Measurements from ENCODE around the gene MC1R.
A peak's percentile ranks its signal among the peaks of the same experiment; 100 is the strongest.
"Not testable (repeated sequence)": the region's sequence is repeated elsewhere in the genome, so short reads cannot be mapped to it uniquely, and the experiment has no call there.

Gene MC1R

GRCh38 chr16:89914642-89915285, 3.9 kb upstream of the MC1R start:
- not testable (repeated sequence) for H3K27me3 Mint-ChIP-seq (ENCODE audit: low read depth); H3K4me1 Mint-ChIP-seq (ENCODE audit: low read depth); H3K9me3 Mint-ChIP-seq; DNase-seq (ENCODE audit: low spot score); H3K27ac Mint-ChIP-seq; H3K4me3 Mint-ChIP-seq
- peaks cover 32% of the 10 kb centered on the region for H3K36me3 Mint-ChIP-seq (ENCODE audit: low read depth)

GRCh38 chr16:89915303-89916232, 3.1 kb upstream of the MC1R start:
- H3K4me3 Mint-ChIP-seq, result no peak overlapping the region
- H3K27me3 Mint-ChIP-seq (ENCODE audit: low read depth), result peaks cover 10% of the 10 kb centered on the region

GRCh38 chr16:89917773-89918452, 749 bp upstream of the MC1R start:
- H3K4me3 Mint-ChIP-seq, result peak overlapping the region; percentile 79
- H3K27me3 Mint-ChIP-seq (ENCODE audit: low read depth), result peaks cover 24% of the 10 kb centered on the region
- H3K27ac Mint-ChIP-seq, result peak overlapping the region; percentile 84
- no peaks in the 10 kb centered on the region for H3K9me3 Mint-ChIP-seq
- peaks cover 25% of the 10 kb centered on the region for H3K4me1 Mint-ChIP-seq (ENCODE audit: low read depth)
- DNase-seq (ENCODE audit: low spot score), result peak; percentile 84
- H3K36me3 Mint-ChIP-seq (ENCODE audit: low read depth), result peaks cover 15% of the 10 kb centered on the region

More at GRCh38 chr16:89915303-89916232, 3.1 kb upstream of the MC1R start:
- Mint-ChIP-seq H3K9me3 (no peaks in the 10 kb centered on the region), H3K4me1 (ENCODE audit: low read depth) (peaks cover 14% of the 10 kb centered on the region), H3K27ac (no peak overlapping the region), H3K36me3 (ENCODE audit: low read depth) (peaks cover 25% of the 10 kb centered on the region)
- no peak for DNase-seq (ENCODE audit: low spot score)

GRCh38 chr16:89919535-89920406, 1.1 kb downstream of the MC1R start:
- Mint-ChIP-seq H3K27ac (peak overlapping the region; percentile 27), H3K4me1 (ENCODE audit: low read depth) (peaks cover 25% of the 10 kb centered on the region), H3K27me3 (ENCODE audit: low read depth) (peaks cover 28% of the 10 kb centered on the region), H3K36me3 (ENCODE audit: low read depth) (peaks cover 3% of the 10 kb centered on the region), H3K9me3 (no peaks in the 10 kb centered on the region), H3K4me3 (peak overlapping the region; percentile 39)
- DNase-seq (ENCODE audit: low spot score), result no peak

GRCh38 chr16:89920723-89921122, 2.1 kb downstream of the MC1R start:
- H3K9me3 Mint-ChIP-seq, result no peaks in the 10 kb centered on the region
- peaks cover 34% of the 10 kb centered on the region for H3K27me3 Mint-ChIP-seq (ENCODE audit: low read depth)
- no peak overlapping the region for H3K4me3 Mint-ChIP-seq
- no peaks in the 10 kb centered on the region for H3K36me3 Mint-ChIP-seq (ENCODE audit: low read depth)
- H3K27ac Mint-ChIP-seq, result peak overlapping the region; percentile 41
- peaks cover 25% of the 10 kb centered on the region for H3K4me1 Mint-ChIP-seq (ENCODE audit: low read depth)
- no peak for DNase-seq (ENCODE audit: low spot score)

- no peak for DNase-seq (ENCODE audit: low spot score)
- Mint-ChIP-seq H3K4me1 (ENCODE audit: low read depth) (peaks cover 25% of the 10 kb centered on the region), H3K36me3 (ENCODE audit: low read depth) (no peaks in the 10 kb centered on the region), H3K27ac (no peak overlapping the region), H3K9me3 (no peaks in the 10 kb centered on the region), H3K27me3 (ENCODE audit: low read depth) (peaks cover 34% of the 10 kb centered on the region), H3K4me3 (peak overlapping the region; percentile 79)
Measured at GRCh38 chr16:89921131-89921701, 2.6 kb downstream of the MC1R start.

- peak; percentile 41 for DNase-seq (ENCODE audit: low spot score)
- Mint-ChIP-seq H3K27me3 (ENCODE audit: low read depth) (peaks cover 35% of the 10 kb centered on the region), H3K4me3 (peak overlapping the region; percentile 79), H3K4me1 (ENCODE audit: low read depth) (peaks cover 29% of the 10 kb centered on the region), H3K9me3 (no peaks in the 10 kb centered on the region), H3K36me3 (ENCODE audit: low read depth) (no peaks in the 10 kb centered on the region), H3K27ac (peak overlapping the region; percentile 69)
Measured at GRCh38 chr16:89921702-89922476, 3.2 kb downstream of the MC1R start.

- peak overlapping the region; percentile 45 for H3K27ac Mint-ChIP-seq
- peaks cover 35% of the 10 kb centered on the region for H3K27me3 Mint-ChIP-seq (ENCODE audit: low read depth)
- peak overlapping the region; percentile 79 for H3K4me3 Mint-ChIP-seq
- H3K4me1 Mint-ChIP-seq (ENCODE audit: low read depth), result peaks cover 29% of the 10 kb centered on the region
- DNase-seq (ENCODE audit: low spot score), result peak; percentile 20
- no peaks in the 10 kb centered on the region for H3K36me3 Mint-ChIP-seq (ENCODE audit: low read depth)
- no peaks in the 10 kb centered on the region for H3K9me3 Mint-ChIP-seq
Measured at GRCh38 chr16:89922477-89922883, 3.8 kb downstream of the MC1R start.

- DNase-seq (ENCODE audit: low spot score), result peak; percentile 75
- H3K27ac Mint-ChIP-seq, result peak within 1 kb of the TSS; percentile 45
- H3K36me3 Mint-ChIP-seq (ENCODE audit: low read depth), result no peaks in the 10 kb centered on the region
- H3K27me3 Mint-ChIP-seq (ENCODE audit: low read depth), result peaks cover 35% of the 10 kb centered on the region
- peaks cover 24% of the 10 kb centered on the region for H3K4me1 Mint-ChIP-seq (ENCODE audit: low read depth)
- no peaks in the 10 kb centered on the region for H3K9me3 Mint-ChIP-seq
- H3K4me3 Mint-ChIP-seq, result peak within 1 kb of the TSS; percentile 79
Measured at GRCh38 chr16:89922884-89923639, 4.4 kb downstream of the MC1R start, which contains the start of gene TUBB3. Gene TUBB3, plus strand, starts transcription at chr16:89923342. Its CDS starts 60 bp downstream, at chr16:89923402.

GRCh38 chr16:89923640-89924296, 5.1 kb downstream of the MC1R start:
- Mint-ChIP-seq H3K9me3 (no peaks in the 10 kb centered on the region), H3K27ac (no peak overlapping the region), H3K27me3 (ENCODE audit: low read depth) (peaks cover 33% of the 10 kb centered on the region), H3K4me3 (no peak overlapping the region), H3K4me1 (ENCODE audit: low read depth) (peaks cover 22% of the 10 kb centered on the region), H3K36me3 (ENCODE audit: low read depth) (no peaks in the 10 kb centered on the region)
- DNase-seq (ENCODE audit: low spot score), result no peak

- H3K9me3 Mint-ChIP-seq, result no peaks in the 10 kb centered on the region
- peak overlapping the region; percentile 18 for H3K4me3 Mint-ChIP-seq
- H3K4me1 Mint-ChIP-seq (ENCODE audit: low read depth), result peaks cover 22% of the 10 kb centered on the region
- peaks cover 33% of the 10 kb centered on the region for H3K27me3 Mint-ChIP-seq (ENCODE audit: low read depth)
- no peaks in the 10 kb centered on the region for H3K36me3 Mint-ChIP-seq (ENCODE audit: low read depth)
- peak; percentile 18 for DNase-seq (ENCODE audit: low spot score)
- H3K27ac Mint-ChIP-seq, result no peak overlapping the region
Measured at GRCh38 chr16:89924297-89924924, 5.7 kb downstream of the MC1R start.

All from T-helper 2 cell treated with Interferon-gamma antibody and Interleukin-4, amounts not matched to agents 5 μg/mL and 100 μg/mL, for 36 hours (primary cell).